Ecto neural progenitor cell (in vitro differentiated cells): ENCODE measurements around the gene OR2D2.
"Not testable (repeated sequence)": the region's sequence is repeated elsewhere in the genome, so short reads cannot be mapped to it uniquely, and the experiment has no call there.

ENCODE experiments used
- DNase-seq: peaks from one replicate; pipeline ENCODE4 v3.0.0-alpha.2; 2018; ENCODE audit warnings: low spot score

Gene OR2D2, protein sequence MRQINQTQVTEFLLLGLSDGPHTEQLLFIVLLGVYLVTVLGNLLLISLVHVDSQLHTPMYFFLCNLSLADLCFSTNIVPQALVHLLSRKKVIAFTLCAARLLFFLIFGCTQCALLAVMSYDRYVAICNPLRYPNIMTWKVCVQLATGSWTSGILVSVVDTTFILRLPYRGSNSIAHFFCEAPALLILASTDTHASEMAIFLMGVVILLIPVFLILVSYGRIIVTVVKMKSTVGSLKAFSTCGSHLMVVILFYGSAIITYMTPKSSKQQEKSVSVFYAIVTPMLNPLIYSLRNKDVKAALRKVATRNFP

GRCh38 chr11:6892400-6892799 lies at the start of gene OR2D2:
Gene OR2D2 (minus strand): TSS chr11:6892500. CDS start chr11:6892500, 0 bp downstream.
- no peak for DNase-seq

GRCh38 chr11:6941970-6942369 lies 49.7 kb upstream of the OR2D2 start:
- no peak for DNase-seq

DNA sequence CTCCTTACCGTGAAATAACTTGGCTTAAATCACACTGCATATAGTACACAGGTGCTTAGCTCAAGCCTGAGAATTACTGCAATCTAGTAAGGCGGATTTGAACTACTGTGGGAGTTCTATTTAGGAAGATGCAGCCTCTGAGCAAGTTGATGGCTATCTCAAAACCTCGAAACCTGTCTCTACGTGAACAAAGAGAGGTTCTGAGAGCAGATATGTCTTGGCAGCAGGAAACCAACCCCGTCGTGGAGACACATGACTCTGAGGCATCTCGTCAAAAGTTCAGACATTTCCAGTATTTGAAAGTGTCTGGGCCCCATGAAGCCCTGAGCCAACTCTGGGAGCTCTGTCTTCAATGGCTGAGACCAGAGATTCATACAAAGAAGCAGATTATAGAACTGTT lies 39.8 kb upstream of the OR2D2 start:
- DNase-seq = no peak

DNA sequence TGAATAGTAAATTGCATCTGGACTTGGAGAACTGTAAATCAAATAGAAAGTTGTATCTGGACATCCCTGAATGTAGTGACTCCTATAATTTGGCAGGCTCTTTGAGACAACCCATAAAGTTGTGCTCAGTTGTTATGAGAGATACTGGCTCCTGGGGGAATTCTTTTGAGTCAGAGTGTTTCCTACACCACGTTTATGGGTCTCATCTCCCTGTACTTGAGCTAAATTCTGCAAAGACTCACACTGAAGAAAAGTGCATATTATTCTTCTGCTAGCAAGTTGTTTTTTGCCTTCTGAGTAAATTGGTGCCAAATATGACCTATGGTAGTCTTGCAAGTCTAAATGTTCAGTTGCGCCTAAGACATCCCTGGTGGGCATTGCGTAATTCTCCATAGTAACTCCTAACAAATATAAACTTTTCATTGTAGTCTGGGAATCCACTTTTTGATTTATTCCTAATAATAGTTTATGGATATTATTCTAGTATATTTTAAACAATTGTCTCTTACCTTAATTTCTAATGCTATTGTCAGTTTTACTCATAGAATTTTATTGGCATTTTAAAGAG lies 38.9 kb upstream of the OR2D2 start:
- DNase-seq = no peak

GRCh38 chr11:6928916-6929315 lies 36.6 kb upstream of the OR2D2 start:
- DNase-seq = no peak

GRCh38 chr11:6927030-6927617 lies 34.8 kb upstream of the OR2D2 start:
- DNase-seq = no peak

DNA sequence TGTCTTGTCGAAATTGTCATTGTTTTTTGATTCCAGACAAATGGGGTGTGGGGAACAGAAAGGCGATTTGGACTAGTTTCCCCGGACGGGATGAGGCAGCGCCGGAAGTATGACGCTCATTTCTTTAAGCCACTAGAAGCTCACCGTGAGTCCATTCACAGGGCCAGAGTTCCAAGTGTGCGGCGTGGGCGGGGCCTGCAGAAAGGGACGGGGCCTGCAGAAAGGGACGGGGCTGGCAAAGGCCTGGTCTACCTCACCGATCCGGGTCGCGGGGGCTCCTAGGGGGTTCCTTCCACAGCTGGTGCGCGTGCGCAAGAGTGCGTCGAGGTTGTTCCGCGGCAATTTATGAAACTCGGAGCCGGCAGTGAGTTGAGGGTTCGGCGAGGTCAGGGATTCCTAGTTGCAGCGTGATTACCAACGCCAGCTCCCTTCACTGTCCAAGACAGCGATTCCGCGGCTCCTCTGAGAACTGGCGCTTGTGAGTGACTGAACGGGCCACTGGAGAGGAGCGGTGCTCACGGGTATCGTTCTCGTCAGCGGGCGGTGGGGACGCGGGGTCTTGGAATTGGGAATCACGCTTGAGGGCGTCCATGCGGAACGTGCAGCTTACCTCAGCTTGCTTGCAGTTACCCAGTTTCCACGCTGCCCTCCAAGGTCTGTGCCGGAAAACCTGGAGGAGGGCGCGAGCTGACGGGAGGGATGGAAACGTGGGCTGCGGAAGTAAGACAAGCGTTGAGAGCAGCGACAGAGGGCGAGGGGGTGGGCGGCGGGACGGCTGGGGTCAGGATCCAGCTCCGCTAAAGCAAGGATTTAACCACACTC lies 34.1 kb upstream of the OR2D2 start, which contains the start of gene ZNF215:
Gene ZNF215 (plus strand): TSS at position 219 of the 822 bp plus-strand sequence. CDS start 5,847 bp downstream, outside the sequence.
- DNase-seq = peak; percentile 91

DNA sequence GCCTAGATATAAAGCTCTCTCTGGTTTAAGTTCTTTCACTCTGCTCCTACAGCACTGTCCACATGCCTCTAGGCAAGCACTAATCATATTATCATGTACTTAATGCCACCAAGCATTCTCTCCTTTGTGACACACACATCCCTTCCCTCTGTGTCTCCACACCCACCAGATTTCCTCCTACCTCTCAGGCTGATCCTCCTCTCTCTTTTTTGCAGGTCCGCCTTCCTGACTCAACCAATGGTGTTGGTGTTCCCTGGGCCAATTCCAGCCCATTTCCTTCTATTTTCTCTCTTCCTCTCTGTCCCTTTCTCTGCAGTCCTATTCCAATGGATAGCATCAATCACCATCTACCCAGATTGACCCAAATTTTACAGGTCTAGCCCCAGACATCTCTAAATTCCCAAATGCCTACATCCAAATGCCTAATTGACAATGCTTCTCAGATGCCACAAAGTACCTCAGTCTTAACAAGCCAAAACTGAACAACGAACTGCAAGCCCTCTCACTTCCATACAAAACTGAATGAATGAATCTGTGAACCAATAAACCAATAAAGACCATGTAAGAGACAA lies 33.4 kb upstream of the OR2D2 start:
- peak; percentile 47 for DNase-seq

DNA sequence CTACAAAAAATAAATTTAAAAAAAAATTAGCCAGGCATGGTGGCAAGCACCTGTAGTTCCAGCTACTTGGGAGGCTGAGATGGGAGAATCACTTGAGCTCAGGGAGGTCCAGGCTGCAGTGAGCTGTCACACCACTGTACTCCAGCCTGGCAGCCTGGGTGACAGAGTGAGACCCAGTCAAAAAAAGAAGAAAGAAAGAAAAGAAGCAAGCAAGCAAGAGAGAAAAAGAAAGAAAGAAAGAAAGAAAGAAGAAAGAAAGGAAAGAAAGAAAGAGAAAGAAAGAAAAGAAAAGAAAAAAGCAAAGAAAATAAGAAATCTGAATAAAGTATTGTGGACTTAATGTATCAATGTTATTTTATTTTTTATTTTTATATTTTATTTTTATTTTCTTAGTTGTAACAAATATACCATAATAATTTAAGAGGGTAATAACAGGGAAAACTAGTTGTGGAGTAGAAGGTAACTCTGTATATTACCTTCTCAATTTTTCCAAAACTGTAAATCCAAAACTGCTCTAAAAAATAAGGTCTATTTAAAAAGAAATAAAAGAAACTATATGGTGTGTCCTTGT lies 32.8 kb upstream of the OR2D2 start:
- no peak for DNase-seq

DNA sequence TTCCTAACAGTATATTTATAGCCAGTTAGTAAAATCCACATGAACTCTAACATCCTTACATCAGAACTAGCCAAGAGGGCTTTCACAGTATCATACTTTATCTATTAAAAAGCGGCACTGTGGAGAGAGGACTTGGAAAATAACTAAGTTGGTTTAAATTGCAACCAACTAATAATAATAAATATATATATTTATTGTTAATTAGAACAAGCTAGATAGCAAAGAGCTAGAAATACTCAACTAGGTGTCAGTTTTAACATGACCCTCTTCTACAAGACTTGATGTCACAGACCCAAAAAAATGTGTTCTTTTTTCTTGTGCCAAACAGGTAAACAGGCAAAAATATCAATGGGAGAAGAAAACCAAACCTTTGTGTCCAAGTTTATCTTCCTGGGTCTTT lies 28.4 kb upstream of the OR2D2 start, which contains the start of gene OR2D3:
Gene OR2D3 (plus strand): TSS at position 301 of the 400 bp plus-strand sequence. CDS start 0 bp downstream, at position 301.
- no peak for DNase-seq

DNA sequence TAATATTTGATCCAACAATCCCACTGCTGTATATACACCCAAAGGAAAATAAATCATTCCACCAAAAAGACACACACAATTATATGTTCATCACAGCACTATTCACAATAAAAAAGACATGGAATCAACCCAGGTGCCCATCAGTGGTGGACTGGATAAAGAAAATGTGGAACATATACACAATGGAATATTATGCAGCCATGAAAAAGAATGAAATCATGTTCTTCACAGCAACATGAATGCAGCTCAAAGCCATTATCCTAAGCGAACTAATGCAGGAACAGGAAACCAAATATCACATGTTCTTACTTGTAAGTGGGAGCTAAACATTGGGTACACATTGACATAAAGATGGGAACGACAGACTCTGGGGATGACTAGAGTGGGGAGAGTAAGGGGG lies 27.4 kb upstream of the OR2D2 start:
- no peak for DNase-seq

DNA sequence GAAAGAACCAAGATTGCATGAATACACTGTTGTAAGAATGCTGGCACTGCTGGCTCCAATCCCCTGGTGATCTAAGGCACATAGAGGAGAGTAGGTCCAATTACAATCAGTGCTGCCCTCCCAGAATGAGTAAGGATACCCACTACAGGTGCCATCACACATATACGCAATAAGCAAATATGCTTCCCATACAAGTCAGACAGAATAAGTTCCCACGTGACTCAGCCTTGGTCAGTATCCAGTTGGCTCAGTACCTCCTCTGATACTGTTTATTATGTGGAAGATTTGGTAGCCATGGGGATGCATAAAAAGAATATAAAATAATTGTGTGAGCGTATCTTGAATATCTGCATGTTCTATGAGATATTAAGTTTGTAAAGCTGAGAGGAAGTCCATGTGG lies 19.6 kb upstream of the OR2D2 start:
- no peak for DNase-seq

GRCh38 chr11:6911378-6911777 lies 19.1 kb upstream of the OR2D2 start:
- DNase-seq = no peak

DNA sequence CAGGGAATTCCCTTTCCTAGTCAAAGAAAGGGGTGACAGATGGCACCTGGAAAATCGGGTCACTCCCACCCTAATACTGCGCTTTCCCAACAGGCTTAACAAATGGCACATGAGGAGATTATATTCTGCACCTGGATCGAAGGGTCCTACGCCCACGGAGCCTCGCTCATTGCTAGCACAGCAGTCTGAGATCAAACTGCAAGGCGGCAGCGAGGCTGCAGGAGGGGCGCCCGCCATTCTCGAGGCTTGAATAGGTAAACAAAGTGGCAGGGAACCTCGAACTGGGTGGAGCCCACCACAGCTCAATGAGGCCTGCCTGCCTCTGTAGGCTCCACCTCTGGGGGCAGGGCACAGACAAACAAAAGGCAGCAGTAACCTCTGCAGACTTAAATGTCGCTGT lies 12.5 kb upstream of the OR2D2 start:
- DNase-seq = not testable (repeated sequence)

- DNase-seq = no peak
These were observed 8.2 kb upstream of the OR2D2 start for GRCh38 chr11:6900327-6900999.

DNA sequence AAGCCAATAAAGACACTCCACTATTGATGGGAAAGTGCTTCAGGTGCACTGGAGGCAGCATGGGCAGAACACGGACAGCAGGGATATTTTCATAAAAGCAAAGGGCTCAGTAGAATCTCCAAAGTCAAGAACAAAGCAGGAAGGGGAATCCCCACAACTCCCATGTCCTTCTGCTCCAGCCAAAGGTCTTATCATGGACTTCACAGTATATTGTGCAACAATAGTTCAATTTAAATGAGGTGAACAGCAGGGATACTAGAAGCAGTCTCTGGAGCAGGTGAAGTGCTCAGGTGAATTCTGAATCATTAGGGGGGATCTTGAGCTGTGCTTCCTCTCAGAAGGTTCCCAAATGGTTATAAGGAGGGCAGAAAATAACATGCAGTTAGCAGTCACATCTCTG lies 6.6 kb upstream of the OR2D2 start:
- DNase-seq = no peak

DNA sequence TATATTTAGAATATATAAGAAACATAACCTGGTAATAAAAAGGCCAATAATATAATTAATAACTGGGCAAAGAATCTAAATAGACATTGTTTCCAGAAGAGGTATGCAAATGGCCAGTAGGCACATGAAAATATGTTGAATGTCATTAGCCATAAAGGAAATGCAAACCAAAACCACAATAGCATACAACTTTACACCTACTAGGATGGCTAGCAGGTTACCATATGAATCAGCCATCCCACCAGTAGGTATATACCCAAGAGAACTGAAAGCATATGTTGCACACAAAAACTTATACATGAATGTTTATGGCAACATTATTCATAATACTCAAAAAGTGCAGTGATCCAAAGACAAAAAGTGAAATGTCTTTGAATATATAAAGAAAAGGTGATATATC lies 2.7 kb upstream of the OR2D2 start:
- DNase-seq = no peak

DNA sequence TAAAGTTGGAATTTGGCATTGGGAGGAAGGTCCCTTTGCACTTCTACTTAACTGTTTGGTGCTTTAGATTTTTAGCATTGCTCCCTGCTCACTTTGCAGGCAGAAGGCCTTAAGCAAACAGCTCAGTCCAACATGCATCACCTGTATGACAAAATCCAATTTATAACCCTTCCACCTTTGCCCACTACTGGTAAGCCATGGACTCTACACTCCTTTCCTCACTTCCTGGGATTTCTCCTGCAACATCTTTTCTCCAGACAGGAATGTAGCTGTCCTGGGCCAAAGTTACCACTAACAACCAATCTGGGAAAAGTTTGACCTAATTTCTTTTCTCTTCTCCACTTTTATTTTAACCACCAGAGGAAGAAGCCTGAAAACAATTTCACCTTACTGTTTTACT lies 1.8 kb upstream of the OR2D2 start:
- no peak for DNase-seq

GRCh38 chr11:6889835-6890234 lies 2.5 kb downstream of the OR2D2 start:
- no peak for DNase-seq

- no peak for DNase-seq
These were observed 3.5 kb downstream of the OR2D2 start for GRCh38 chr11:6888830-6889229.

DNA sequence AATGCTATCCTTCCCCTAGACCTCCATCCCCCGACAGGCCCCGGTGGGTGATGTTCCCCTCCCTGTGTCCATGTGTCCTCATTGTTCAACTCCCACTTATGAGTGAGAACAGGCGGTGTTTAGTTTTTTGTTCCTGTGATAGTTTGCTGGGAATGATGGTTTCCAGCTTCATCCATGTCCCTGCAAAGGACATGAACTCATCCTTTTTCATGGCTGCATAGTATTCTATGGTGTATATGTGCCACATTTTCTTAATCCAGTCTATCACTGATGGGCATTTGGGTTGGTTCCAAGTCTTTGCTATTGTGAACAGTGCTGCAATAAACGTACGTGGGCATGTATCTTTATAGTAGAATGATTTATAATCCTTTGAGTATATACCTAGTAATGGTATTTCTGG lies 4.6 kb downstream of the OR2D2 start:
- not testable (repeated sequence) for DNase-seq
